OCI-LY7 (cell line): ENCODE measurements around the gene FOXP1. TPM values are rescaled to one million over a fixed set of nuclear protein-coding genes. Genes with fewer than 3 reads are reported as not detected.

Source experiments
- BruUV-seq: library from RNA; stranded (reverse); fragments of 400-500 nt; replicated peaks from 2 replicates; lab custom pipeline; 2021; lab: Mats Ljungman, UMichigan
- CTCF ChIA-PET: fragments of 300-600 bp; sonication (Branson Sonifier 250); formaldehyde crosslinking; loops from one replicate; lab custom pipeline; 2022; ENCODE audit warnings: antibody characterized with exemption; ENCODE audit not compliant: unreplicated experiment; lab: Charles Lee
- POLR2A ChIA-PET: fragments of 300-600 bp; sonication (Branson Sonifier 250); formaldehyde crosslinking; loops from one replicate; lab custom pipeline; 2022; ENCODE audit warnings: antibody characterized with exemption; lab: Charles Lee
- DNase-seq: peaks from one replicate; pipeline ENCODE4 v3.0.0-alpha.2; 2015; ENCODE audit warnings: low spot score
- H2AFZ ChIP-seq: fragments of 200-600 bp; sonication (generic), shearing (Covaris generic); 2 replicates; pipeline ENCODE4 v1.6.1; 2014; ENCODE audit warnings: mild to moderate bottlenecking, antibody characterized with exemption, low read length, moderate library complexity
- H3K27ac ChIP-seq: fragments of 200-600 bp; sonication (generic); 2 replicates; pipeline ENCODE4 v1.5.1; 2014; ENCODE audit warnings: mixed run types, low read depth, mild to moderate bottlenecking, moderate library complexity, low read length, inconsistent platforms; ENCODE audit not compliant: poor library complexity, severe bottlenecking
- H3K36me3 ChIP-seq: fragments of 200-600 bp; sonication (generic); 2 replicates; pipeline ENCODE4 v1.6.1; 2014; ENCODE audit warnings: mild to moderate bottlenecking, antibody characterized with exemption, low read length, moderate library complexity, mixed read lengths; ENCODE audit not compliant: insufficient read depth
- H3K4me1 ChIP-seq: fragments of 200-600 bp; sonication (generic); 2 replicates; pipeline ENCODE4 v1.5.1; 2014; ENCODE audit warnings: mild to moderate bottlenecking, low read length; ENCODE audit not compliant: insufficient read depth, poor library complexity, severe bottlenecking
- H3K4me2 ChIP-seq: fragments of 200-600 bp; sonication (generic); 2 replicates; pipeline ENCODE4 v1.6.1; 2014; ENCODE audit warnings: mild to moderate bottlenecking, low read length
- H3K4me3 ChIP-seq: fragments of 200-600 bp; sonication (generic); 2 replicates; pipeline ENCODE4 v1.5.1; 2014; ENCODE audit warnings: mild to moderate bottlenecking, low read depth, low read length; ENCODE audit not compliant: poor library complexity, severe bottlenecking
- H3K79me2 ChIP-seq: fragments of 200-600 bp; sonication (generic); 2 replicates; pipeline ENCODE4 v1.6.1; 2016; ENCODE audit warnings: low read depth, mild to moderate bottlenecking, low read length, moderate library complexity, mixed read lengths; ENCODE audit not compliant: insufficient read depth
- H3K9me2 ChIP-seq: fragments of 200-600 bp; sonication (generic); 2 replicates; pipeline ENCODE4 v1.6.1; 2016; ENCODE audit warnings: mild to moderate bottlenecking, low read length, mixed read lengths; ENCODE audit not compliant: insufficient read depth
- H3K9me3 ChIP-seq: fragments of 200-600 bp; sonication (generic); 2 replicates; pipeline ENCODE4 v1.6.1; 2014; ENCODE audit warnings: mild to moderate bottlenecking, mixed run types, low read length, mixed read lengths
- H4K20me1 ChIP-seq: fragments of 200-600 bp; sonication (generic); 2 replicates; pipeline ENCODE4 v1.6.1; 2014; ENCODE audit warnings: mild to moderate bottlenecking, antibody characterized with exemption, low read length, moderate library complexity, mixed read lengths; ENCODE audit not compliant: insufficient read depth
- EZH2phosphoT487 ChIP-seq: fragments of 200-600 bp; sonication (generic); IDR thresholded peaks from 2 replicates; pipeline ENCODE4 v1.6.1; 2018; ENCODE audit warnings: low read depth, borderline replicate concordance, mild to moderate bottlenecking, mixed run types, antibody characterized with exemption, low read length, moderate library complexity, mixed read lengths
- intact Hi-C: fragments of 100-400 bp; cut with micrococcal nuclease; formaldehyde crosslinking; loops from one replicate; pipeline ENCODE4 v1.10.0; 2022; ENCODE audit not compliant: unreplicated experiment
- total RNA-seq, 2 experiments: library from RNA; depleted of rRNA in 1 of 2; stranded (reverse); fragments of >200 nt in 1 of 2; shearing (Covaris generic) in 1 of 2; gene quantifications; 2 replicates each; pipeline ENCODE4 v1.2.3, GENCODE V29; 2014 to 2022
- TF ChIP-seq, protein P1 (sequence below): fragments of 200-600 bp; sonication (generic); conservative IDR thresholded peaks from 2 replicates; pipeline ENCODE4 v1.5.1; 2014; ENCODE audit warnings: mild to moderate bottlenecking, antibody characterized with exemption, low read length, moderate library complexity, mixed read lengths

Gene FOXP1
- total RNA-seq, 2 experiments from 2014 or later: 87.3 to 151 TPM

DNA sequence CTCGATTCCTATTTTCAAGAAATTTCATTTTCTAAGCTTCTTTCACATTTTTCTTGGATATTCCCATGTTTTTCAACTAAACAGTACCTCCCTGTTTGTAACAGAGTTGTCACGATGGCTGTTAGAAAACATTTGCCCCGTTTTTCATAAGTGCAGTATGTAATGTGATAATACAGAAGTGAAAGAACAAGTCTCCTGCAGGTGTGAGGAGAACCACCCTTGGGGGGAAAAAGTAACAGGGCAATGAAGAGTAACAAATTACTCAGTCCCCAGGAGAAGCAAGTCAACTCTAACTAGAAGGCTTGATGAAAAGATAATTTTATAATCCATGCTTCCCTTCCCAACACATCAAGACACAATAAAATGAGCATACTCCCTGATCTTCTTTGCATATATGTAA is 493.3 kb downstream of the FOXP1 start:
- intact Hi-C loops: loop anchor here (1.0 kb wide), 1 partner anchor 40 kb away; no protein-coding TSS in a partner anchor
- ChIA-PET CTCF (no interaction called here), POLR2A (interaction anchor here (1.3 to 1.5 kb wide), 3 partner anchors 12 to 29 kb away, joined by 3 to 5 read pairs (median 3); no protein-coding TSS in a partner anchor)
- peak overlapping the region; percentile 78 for H3K27ac ChIP-seq
- peak; percentile 82 for DNase-seq
- H3K36me3 ChIP-seq: peaks cover 30% of the 10 kb centered on the region
- peaks cover 44% of the 10 kb centered on the region; the same call in 1 of the 2 replicates for H3K79me2 ChIP-seq
- H3K4me3 ChIP-seq: peak overlapping the region; percentile 53
- peaks cover 58% of the 10 kb centered on the region for H3K4me1 ChIP-seq
- BruUV-seq: no TSS peak
- TF ChIP-seq, protein P1, sequence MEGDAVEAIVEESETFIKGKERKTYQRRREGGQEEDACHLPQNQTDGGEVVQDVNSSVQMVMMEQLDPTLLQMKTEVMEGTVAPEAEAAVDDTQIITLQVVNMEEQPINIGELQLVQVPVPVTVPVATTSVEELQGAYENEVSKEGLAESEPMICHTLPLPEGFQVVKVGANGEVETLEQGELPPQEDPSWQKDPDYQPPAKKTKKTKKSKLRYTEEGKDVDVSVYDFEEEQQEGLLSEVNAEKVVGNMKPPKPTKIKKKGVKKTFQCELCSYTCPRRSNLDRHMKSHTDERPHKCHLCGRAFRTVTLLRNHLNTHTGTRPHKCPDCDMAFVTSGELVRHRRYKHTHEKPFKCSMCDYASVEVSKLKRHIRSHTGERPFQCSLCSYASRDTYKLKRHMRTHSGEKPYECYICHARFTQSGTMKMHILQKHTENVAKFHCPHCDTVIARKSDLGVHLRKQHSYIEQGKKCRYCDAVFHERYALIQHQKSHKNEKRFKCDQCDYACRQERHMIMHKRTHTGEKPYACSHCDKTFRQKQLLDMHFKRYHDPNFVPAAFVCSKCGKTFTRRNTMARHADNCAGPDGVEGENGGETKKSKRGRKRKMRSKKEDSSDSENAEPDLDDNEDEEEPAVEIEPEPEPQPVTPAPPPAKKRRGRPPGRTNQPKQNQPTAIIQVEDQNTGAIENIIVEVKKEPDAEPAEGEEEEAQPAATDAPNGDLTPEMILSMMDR: no peak
- TF ChIP-seq EZH2phosphoT487: no peak
- no peak overlapping the region for H2AFZ ChIP-seq
- H3K9me2 ChIP-seq: no peaks in the 10 kb centered on the region
- no peaks in the 10 kb centered on the region for H3K9me3 ChIP-seq
- H3K4me2 ChIP-seq: peak overlapping the region; percentile 72
- peaks cover 17% of the 10 kb centered on the region; the same call in 1 of the 2 replicates for H4K20me1 ChIP-seq

GRCh38 chr3:71089271-71089847 is 494.2 kb downstream of the FOXP1 start:
- H3K36me3 ChIP-seq: peaks cover 22% of the 10 kb centered on the region
- ChIA-PET CTCF (no interaction called here), POLR2A (no interaction called here)
- H3K79me2 ChIP-seq: peaks cover 50% of the 10 kb centered on the region; the same call in 1 of the 2 replicates
- H2AFZ ChIP-seq: no peak overlapping the region
- H3K27ac ChIP-seq: peak overlapping the region; percentile 78
- intact Hi-C loops: no loop called here
- H3K4me2 ChIP-seq: peak overlapping the region; percentile 72
- no peak for DNase-seq
- no peak for TF ChIP-seq EZH2phosphoT487
- no peaks in the 10 kb centered on the region for H3K9me3 ChIP-seq
- peaks cover 60% of the 10 kb centered on the region for H3K4me1 ChIP-seq
- no TSS peak for BruUV-seq
- H3K9me2 ChIP-seq: no peaks in the 10 kb centered on the region
- peak overlapping the region; percentile 53 for H3K4me3 ChIP-seq
- peaks cover 17% of the 10 kb centered on the region; the same call in 1 of the 2 replicates for H4K20me1 ChIP-seq

- Histone ChIP-seq H3K27ac (no peak overlapping the region), H2AFZ (no peak overlapping the region), H3K4me1 (peaks cover 66% of the 10 kb centered on the region), H3K9me2 (no peaks in the 10 kb centered on the region), H3K79me2 (peaks cover 47% of the 10 kb centered on the region; the same call in 1 of the 2 replicates), H3K4me3 (no peak overlapping the region), H3K9me3 (no peaks in the 10 kb centered on the region), H3K4me2 (peak overlapping the region; percentile 38), H3K36me3 (peaks cover 23% of the 10 kb centered on the region; the same call in 1 of the 2 replicates), H4K20me1 (peaks cover 17% of the 10 kb centered on the region; the same call in 1 of the 2 replicates)
- ChIA-PET CTCF (no interaction called here), POLR2A (interaction anchor here (0.8 to 1.5 kb wide), 2 partner anchors 20 to 21 kb away, joined by 4 to 6 read pairs; no protein-coding TSS in a partner anchor)
- no peak for TF ChIP-seq EZH2phosphoT487
- TF ChIP-seq, protein P1: no peak
- BruUV-seq: no TSS peak
- DNase-seq: no peak
- intact Hi-C loops: no loop called here
Measured at GRCh38 chr3:71088742-71089141, 494.8 kb downstream of the FOXP1 start.
